Measurements from ENCODE around the gene PTPRG. TPM values are rescaled to one million over a fixed set of nuclear protein-coding genes. Genes with fewer than 3 reads are reported as not detected.

The PTPRG gene
- total RNA-seq, 2 experiments from 2014 or later: 0.03 to 0.05 TPM

- no peak for TF ChIP-seq CTCF (IDR thresholded peaks at IDR 0.05)
- H3K36me3 Mint-ChIP-seq (ENCODE audit: low read depth): no peaks in the 10 kb centered on the region
- Histone ChIP-seq H3K9me3 (ENCODE audit: control insufficient read depth in 1 of 2, insufficient read depth in 1 of 2, low read length in 2 of 2) (peaks cover 0 to 2% of the 10 kb centered on the region in 2 experiments), H3K27me3 (ENCODE audit: control insufficient read depth in 1 of 2, insufficient read depth in 2 of 2, low read length in 2 of 2) (peaks cover 0 to 2% of the 10 kb centered on the region in 2 experiments), H3K36me3 (ENCODE audit: insufficient read depth, low read length) (no peaks in the 10 kb centered on the region), H3K4me3 (ENCODE audit: low read length) (no peak overlapping the region), H3K4me1 (ENCODE audit: insufficient read depth, low read length) (no peaks in the 10 kb centered on the region), H3K27ac (ENCODE audit: low read depth in 1 of 2, low read length in 2 of 2) (no peak overlapping the region)
- H3K27me3 Mint-ChIP-seq: peaks cover 7% of the 10 kb centered on the region
- no peak overlapping the region for H3K27ac Mint-ChIP-seq
- ChIA-PET CTCF (no interaction called here), POLR2A (no interaction called here)
- H3K4me1 Mint-ChIP-seq (ENCODE audit: low read depth): no peaks in the 10 kb centered on the region
- H3K4me3 Mint-ChIP-seq: no peak overlapping the region
- H3K9me3 Mint-ChIP-seq: no peaks in the 10 kb centered on the region
- DNase-seq: no peak
- intact Hi-C loops (cut with DNase I, micrococcal nuclease): no loop called here
- ATAC-seq (ENCODE audit: poor library complexity): no peak
Observed at GRCh38 chr3:61634678-61635077, 73.3 kb downstream of the PTPRG start.

- POLR2A ChIA-PET: no interaction called here
- no peak for ATAC-seq (ENCODE audit: poor library complexity)
- Histone ChIP-seq H3K27me3 (ENCODE audit: control insufficient read depth in 1 of 2, insufficient read depth in 2 of 2, low read length in 2 of 2) (peaks cover 0 to 2% of the 10 kb centered on the region in 2 experiments), H3K4me3 (ENCODE audit: low read length) (no peak overlapping the region), H3K9me3 (ENCODE audit: control insufficient read depth in 1 of 2, insufficient read depth in 1 of 2, low read length in 2 of 2) (peaks cover 0 to 6% of the 10 kb centered on the region in 2 experiments), H3K36me3 (ENCODE audit: insufficient read depth, low read length) (no peaks in the 10 kb centered on the region), H3K27ac (ENCODE audit: low read depth in 1 of 2, low read length in 2 of 2) (no peak overlapping the region), H3K4me1 (ENCODE audit: insufficient read depth, low read length) (no peaks in the 10 kb centered on the region)
- H3K4me3 Mint-ChIP-seq: no peak overlapping the region
- TF ChIP-seq CTCF (IDR thresholded peaks at IDR 0.05): no peak
- no peaks in the 10 kb centered on the region for H3K4me1 Mint-ChIP-seq (ENCODE audit: low read depth)
- CTCF ChIA-PET: no interaction called here
- H3K27me3 Mint-ChIP-seq: peaks cover 6% of the 10 kb centered on the region
- H3K9me3 Mint-ChIP-seq: no peaks in the 10 kb centered on the region
- no peak for DNase-seq
- intact Hi-C loops (cut with DNase I, micrococcal nuclease): no loop called here
- H3K36me3 Mint-ChIP-seq (ENCODE audit: low read depth): no peaks in the 10 kb centered on the region
- no peak overlapping the region for H3K27ac Mint-ChIP-seq
Observed at GRCh38 chr3:61637088-61638051, 76.0 kb downstream of the PTPRG start.

GRCh38 chr3:61638741-61639140 is 77.4 kb downstream of the PTPRG start:
- no peak for ATAC-seq (ENCODE audit: poor library complexity)
- Mint-ChIP-seq H3K27me3 (peaks cover 5% of the 10 kb centered on the region), H3K27ac (no peak overlapping the region), H3K9me3 (no peaks in the 10 kb centered on the region), H3K36me3 (ENCODE audit: low read depth) (no peaks in the 10 kb centered on the region), H3K4me3 (no peak overlapping the region), H3K4me1 (ENCODE audit: low read depth) (no peaks in the 10 kb centered on the region)
- no peaks in the 10 kb centered on the region for H3K36me3 ChIP-seq (ENCODE audit: insufficient read depth, low read length)
- POLR2A ChIA-PET: no interaction called here
- peaks cover 0 to 6% of the 10 kb centered on the region in 2 experiments for H3K9me3 ChIP-seq (ENCODE audit: control insufficient read depth in 1 of 2, insufficient read depth in 1 of 2, low read length in 2 of 2)
- intact Hi-C loops (cut with DNase I, micrococcal nuclease): no loop called here
- no peak overlapping the region for H3K27ac ChIP-seq (ENCODE audit: low read depth in 1 of 2, low read length in 2 of 2)
- DNase-seq: no peak
- no peak overlapping the region for H3K4me3 ChIP-seq (ENCODE audit: low read length)
- no peaks in the 10 kb centered on the region for H3K27me3 ChIP-seq (ENCODE audit: control insufficient read depth in 1 of 2, insufficient read depth in 2 of 2, low read length in 2 of 2)
- TF ChIP-seq CTCF (IDR thresholded peaks at IDR 0.05): no peak
- H3K4me1 ChIP-seq (ENCODE audit: insufficient read depth, low read length): no peaks in the 10 kb centered on the region
- CTCF ChIA-PET: no interaction called here

All from CD4-positive, alpha-beta T cell (primary cell).